ENCODE results near the gene HDGFL3.
A peak's percentile ranks its signal among the peaks of the same experiment; 100 is the strongest.

The HDGFL3 gene

DNA sequence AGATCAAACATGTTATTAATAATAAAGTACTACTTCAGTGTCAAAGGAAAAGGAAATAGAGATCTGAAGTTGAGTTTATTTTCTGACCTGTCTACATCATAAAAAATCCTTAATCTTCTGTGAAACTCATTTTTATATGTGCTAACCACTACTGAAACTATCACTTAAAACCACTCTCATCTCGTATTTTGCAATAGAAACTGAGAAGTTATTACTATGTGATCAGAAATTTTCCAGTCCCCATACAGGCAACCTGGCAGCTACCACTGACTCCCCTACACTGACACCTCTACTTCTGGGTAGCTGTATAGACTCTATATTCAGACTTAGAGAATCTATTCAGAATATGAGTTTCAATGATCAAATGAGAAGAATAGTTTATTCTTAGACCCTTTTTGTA is 8.3 kb downstream of the HDGFL3 start:
- no peaks in the 10 kb centered on the region for H3K36me3 ChIP-seq (ENCODE audit: control insufficient read depth in 1 of 2, insufficient read depth in 2 of 2, low read depth in 1 of 2, low read length in 2 of 2)
- H3K4me2 ChIP-seq (ENCODE audit: low read length, poor library complexity, severe bottlenecking), result no peak overlapping the region
- H2AFZ ChIP-seq (ENCODE audit: low read depth, low read length), result no peak overlapping the region
- H3K4me1 ChIP-seq (ENCODE audit: control insufficient read depth, insufficient read depth, low read depth, low read length), result no peaks in the 10 kb centered on the region
- no peak overlapping the region for H3K18ac ChIP-seq (ENCODE audit: low read depth in 1 of 2, low read length in 2 of 2)
- no peak overlapping the region for H4K8ac ChIP-seq (ENCODE audit: low read length)
- H2AK5ac ChIP-seq (ENCODE audit: low read length, severe bottlenecking), result no peak overlapping the region
- WGBS, result 100% methylated on average over 1 of the region's 1 CpG
- H2BK15ac ChIP-seq (ENCODE audit: low read depth, poor library complexity, severe bottlenecking), result no peak overlapping the region
- H3K4ac ChIP-seq (ENCODE audit: low read depth in 1 of 2, low read length in 2 of 2), result no peak overlapping the region
- H2BK120ac ChIP-seq (ENCODE audit: low read depth, low read length), result no peak overlapping the region
- no peak overlapping the region for H3K27ac ChIP-seq (ENCODE audit: low read length, poor library complexity, severe bottlenecking)
- no peak overlapping the region for H4K91ac ChIP-seq (ENCODE audit: low read length)
- H2BK5ac ChIP-seq (ENCODE audit: low read depth, low read length, poor library complexity, severe bottlenecking), result no peak overlapping the region
- no peak overlapping the region for H3K14ac ChIP-seq (ENCODE audit: low read length in 2 of 2)
- H3K4me3 ChIP-seq (ENCODE audit: insufficient read depth in 1 of 2, low read depth in 1 of 2, low read length in 2 of 2), result no peak overlapping the region
- no peak overlapping the region for H3K9ac ChIP-seq (ENCODE audit: low read length)
- no peak overlapping the region for H3K23ac ChIP-seq (ENCODE audit: low read length in 2 of 2)
- H3K27me3 ChIP-seq (ENCODE audit: control insufficient read depth in 1 of 2, insufficient read depth in 1 of 2, low read length in 2 of 2), result no peaks in the 10 kb centered on the region
- H3K9me3 ChIP-seq (ENCODE audit: control insufficient read depth, low read length), result no peaks in the 10 kb centered on the region
- DNase-seq, result no peak
- peaks cover 9% of the 10 kb centered on the region for H3K79me1 ChIP-seq (replicated peaks; ENCODE audit: low read length, poor library complexity, severe bottlenecking)
- no peak overlapping the region for H2BK12ac ChIP-seq (ENCODE audit: low read length in 2 of 2)

DNA sequence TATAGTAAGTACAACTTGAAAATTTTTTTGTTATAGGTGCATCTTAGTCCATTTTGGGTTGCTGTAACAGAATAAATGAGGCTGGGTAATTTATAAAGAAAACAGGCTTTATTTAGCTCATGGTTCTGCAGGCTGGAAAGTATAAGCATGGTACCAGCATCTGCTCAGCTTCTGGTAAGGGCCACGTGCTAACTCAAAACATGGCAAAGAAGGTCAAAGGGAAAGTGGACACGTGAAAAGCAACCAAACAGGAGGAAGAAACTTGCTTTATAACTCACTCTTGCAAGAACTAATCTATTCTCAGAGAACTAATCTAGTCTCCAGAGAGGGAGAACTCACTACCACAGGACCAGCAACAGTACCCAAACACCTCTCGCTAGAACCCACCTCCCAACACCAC is 9.1 kb downstream of the HDGFL3 start:
- no peak overlapping the region for H3K9ac ChIP-seq (ENCODE audit: low read length)
- no peak overlapping the region for H3K14ac ChIP-seq (ENCODE audit: low read length in 2 of 2)
- no peak overlapping the region for H4K91ac ChIP-seq (ENCODE audit: low read length)
- peaks cover 2% of the 10 kb centered on the region for H3K4me1 ChIP-seq (ENCODE audit: control insufficient read depth, insufficient read depth, low read depth, low read length)
- H3K36me3 ChIP-seq (ENCODE audit: control insufficient read depth in 1 of 2, insufficient read depth in 2 of 2, low read depth in 1 of 2, low read length in 2 of 2), result no peaks in the 10 kb centered on the region
- H2BK12ac ChIP-seq (ENCODE audit: low read length in 2 of 2), result no peak overlapping the region
- 86% methylated on average over 2 of the region's 3 CpGs for WGBS
- H4K8ac ChIP-seq (ENCODE audit: low read length), result no peak overlapping the region
- no peak overlapping the region for H3K4me3 ChIP-seq (ENCODE audit: insufficient read depth in 1 of 2, low read depth in 1 of 2, low read length in 2 of 2)
- H2AFZ ChIP-seq (ENCODE audit: low read depth, low read length), result no peak overlapping the region
- H2BK15ac ChIP-seq (ENCODE audit: low read depth, poor library complexity, severe bottlenecking), result no peak overlapping the region
- no peak overlapping the region for H2AK5ac ChIP-seq (ENCODE audit: low read length, severe bottlenecking)
- H3K27me3 ChIP-seq (ENCODE audit: control insufficient read depth in 1 of 2, insufficient read depth in 1 of 2, low read length in 2 of 2), result no peaks in the 10 kb centered on the region
- DNase-seq, result no peak
- no peak overlapping the region for H2BK120ac ChIP-seq (ENCODE audit: low read depth, low read length)
- H3K4ac ChIP-seq (ENCODE audit: low read depth in 1 of 2, low read length in 2 of 2), result no peak overlapping the region
- no peak overlapping the region for H3K18ac ChIP-seq (ENCODE audit: low read depth in 1 of 2, low read length in 2 of 2)
- H3K27ac ChIP-seq (ENCODE audit: low read length, poor library complexity, severe bottlenecking), result no peak overlapping the region
- H2BK5ac ChIP-seq (ENCODE audit: low read depth, low read length, poor library complexity, severe bottlenecking), result no peak overlapping the region
- no peak overlapping the region for H3K23ac ChIP-seq (ENCODE audit: low read length in 2 of 2)
- peaks cover 13% of the 10 kb centered on the region for H3K79me1 ChIP-seq (replicated peaks; ENCODE audit: low read length, poor library complexity, severe bottlenecking)
- H3K9me3 ChIP-seq (ENCODE audit: control insufficient read depth, low read length), result no peaks in the 10 kb centered on the region
- no peak overlapping the region for H3K4me2 ChIP-seq (ENCODE audit: low read length, poor library complexity, severe bottlenecking)

- H3K4me2 ChIP-seq (ENCODE audit: low read length, poor library complexity, severe bottlenecking), result no peak overlapping the region
- H3K4me1 ChIP-seq (ENCODE audit: control insufficient read depth, insufficient read depth, low read depth, low read length), result peaks cover 2% of the 10 kb centered on the region
- WGBS, result 80% methylated on average over 1 of the region's 2 CpGs
- no peaks in the 10 kb centered on the region for H3K27me3 ChIP-seq (ENCODE audit: control insufficient read depth in 1 of 2, insufficient read depth in 1 of 2, low read length in 2 of 2)
- H3K9ac ChIP-seq (ENCODE audit: low read length), result no peak overlapping the region
- H3K18ac ChIP-seq (ENCODE audit: low read depth in 1 of 2, low read length in 2 of 2), result no peak overlapping the region
- H2BK120ac ChIP-seq (ENCODE audit: low read depth, low read length), result no peak overlapping the region
- H2AK5ac ChIP-seq (ENCODE audit: low read length, severe bottlenecking), result no peak overlapping the region
- no peak overlapping the region for H3K4ac ChIP-seq (ENCODE audit: low read depth in 1 of 2, low read length in 2 of 2)
- H2AFZ ChIP-seq (ENCODE audit: low read depth, low read length), result no peak overlapping the region
- H3K9me3 ChIP-seq (ENCODE audit: control insufficient read depth, low read length), result no peaks in the 10 kb centered on the region
- H3K14ac ChIP-seq (ENCODE audit: low read length in 2 of 2), result no peak overlapping the region
- H3K79me1 ChIP-seq (replicated peaks; ENCODE audit: low read length, poor library complexity, severe bottlenecking), result peaks cover 17% of the 10 kb centered on the region
- H4K91ac ChIP-seq (ENCODE audit: low read length), result no peak overlapping the region
- H3K4me3 ChIP-seq (ENCODE audit: insufficient read depth in 1 of 2, low read depth in 1 of 2, low read length in 2 of 2), result no peak overlapping the region
- H3K36me3 ChIP-seq (ENCODE audit: control insufficient read depth in 1 of 2, insufficient read depth in 2 of 2, low read depth in 1 of 2, low read length in 2 of 2), result no peaks in the 10 kb centered on the region
- H4K8ac ChIP-seq (ENCODE audit: low read length), result no peak overlapping the region
- no peak for DNase-seq
- no peak overlapping the region for H3K23ac ChIP-seq (ENCODE audit: low read length in 2 of 2)
- H3K27ac ChIP-seq (ENCODE audit: low read length, poor library complexity, severe bottlenecking), result no peak overlapping the region
- no peak overlapping the region for H2BK5ac ChIP-seq (ENCODE audit: low read depth, low read length, poor library complexity, severe bottlenecking)
- no peak overlapping the region for H2BK15ac ChIP-seq (ENCODE audit: low read depth, poor library complexity, severe bottlenecking)
- H2BK12ac ChIP-seq (ENCODE audit: low read length in 2 of 2), result no peak overlapping the region
These were observed 13.1 kb downstream of the HDGFL3 start for GRCh38 chr15:83194528-83194927.

DNA sequence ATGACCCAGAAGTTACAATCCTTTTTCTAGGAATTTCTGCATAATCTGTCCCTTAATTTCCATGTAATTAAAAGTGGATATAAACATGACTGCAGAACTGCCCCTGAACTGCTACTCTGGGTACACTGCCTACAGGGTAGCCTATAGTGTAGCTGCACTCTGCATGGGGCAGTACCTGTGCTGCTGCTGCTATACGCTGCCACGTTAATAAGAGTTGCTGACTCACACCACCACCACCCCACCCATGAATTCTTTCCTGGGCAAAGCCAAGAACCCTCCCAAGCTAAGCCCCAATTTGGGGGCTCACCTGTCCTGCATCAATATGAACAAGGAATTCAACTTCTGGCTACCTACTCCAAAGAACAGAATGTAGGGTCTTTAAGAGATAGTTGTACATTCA is 13.9 kb downstream of the HDGFL3 start:
- no peak overlapping the region for H3K18ac ChIP-seq (ENCODE audit: low read depth in 1 of 2, low read length in 2 of 2)
- H2BK12ac ChIP-seq (ENCODE audit: low read length in 2 of 2), result no peak overlapping the region
- no peak overlapping the region for H3K9ac ChIP-seq (ENCODE audit: low read length)
- no peak overlapping the region for H2BK15ac ChIP-seq (ENCODE audit: low read depth, poor library complexity, severe bottlenecking)
- no peak for DNase-seq
- H3K79me1 ChIP-seq (replicated peaks; ENCODE audit: low read length, poor library complexity, severe bottlenecking), result peaks cover 20% of the 10 kb centered on the region
- 88% methylated on average over 2 of the region's 2 CpGs for WGBS
- H3K4me2 ChIP-seq (ENCODE audit: low read length, poor library complexity, severe bottlenecking), result no peak overlapping the region
- H2BK120ac ChIP-seq (ENCODE audit: low read depth, low read length), result no peak overlapping the region
- H2BK5ac ChIP-seq (ENCODE audit: low read depth, low read length, poor library complexity, severe bottlenecking), result no peak overlapping the region
- H4K8ac ChIP-seq (ENCODE audit: low read length), result peak overlapping the region; percentile 94
- peak overlapping the region; percentile 15 for H4K91ac ChIP-seq (ENCODE audit: low read length)
- H3K4me3 ChIP-seq (ENCODE audit: insufficient read depth in 1 of 2, low read depth in 1 of 2, low read length in 2 of 2), result no peak overlapping the region
- H3K23ac ChIP-seq (ENCODE audit: low read length in 2 of 2), result no peak overlapping the region
- H3K4ac ChIP-seq (ENCODE audit: low read depth in 1 of 2, low read length in 2 of 2), result no peak overlapping the region
- H2AK5ac ChIP-seq (ENCODE audit: low read length, severe bottlenecking), result no peak overlapping the region
- no peak overlapping the region for H3K14ac ChIP-seq (ENCODE audit: low read length in 2 of 2)
- H3K27me3 ChIP-seq (ENCODE audit: control insufficient read depth in 1 of 2, insufficient read depth in 1 of 2, low read length in 2 of 2), result no peaks in the 10 kb centered on the region
- peaks cover 2% of the 10 kb centered on the region for H3K4me1 ChIP-seq (ENCODE audit: control insufficient read depth, insufficient read depth, low read depth, low read length)
- H3K27ac ChIP-seq (ENCODE audit: low read length, poor library complexity, severe bottlenecking), result no peak overlapping the region
- H3K9me3 ChIP-seq (ENCODE audit: control insufficient read depth, low read length), result no peaks in the 10 kb centered on the region
- no peak overlapping the region for H2AFZ ChIP-seq (ENCODE audit: low read depth, low read length)
- no peaks in the 10 kb centered on the region for H3K36me3 ChIP-seq (ENCODE audit: control insufficient read depth in 1 of 2, insufficient read depth in 2 of 2, low read depth in 1 of 2, low read length in 2 of 2)
